ENCODE measurements around the gene TCTN1.
"Not testable (repeated sequence)": the region's sequence is repeated elsewhere in the genome, so short reads cannot be mapped to it uniquely, and the experiment has no call there.

Gene TCTN1

GRCh38 chr12:110641521-110641920 is 27.6 kb downstream of the TCTN1 start:
- no peak overlapping the region for H4K8ac ChIP-seq (ENCODE audit: low read depth, low read length)
- H2BK12ac ChIP-seq (ENCODE audit: low read length): no peak overlapping the region
- H4K91ac ChIP-seq (ENCODE audit: low read depth, low read length, poor library complexity): no peak overlapping the region
- no CpG with 5 or more reads among the region's 7 CpGs for WGBS, 2 donors (ENCODE audit: extremely low coverage in 2 of 2, insufficient read length in 2 of 2, insufficient replicate concordance in 1 of 2)
- no peak overlapping the region for H2BK120ac ChIP-seq (ENCODE audit: low read depth, low read length)
- peaks cover 7 to 36% of the 10 kb centered on the region in 2 donors for H3K4me1 ChIP-seq (ENCODE audit: control insufficient read depth in 2 of 2, insufficient read depth in 1 of 2, low read depth in 1 of 2, low read length in 2 of 2)
- H2AK5ac ChIP-seq (ENCODE audit: low read depth, low read length): no peak overlapping the region
- H3K9ac ChIP-seq (ENCODE audit: low read depth, low read length, poor library complexity): no peak overlapping the region
- peak; percentile 8 for DNase-seq (ENCODE audit: low spot score)
- no peaks in the 10 kb centered on the region for H3K27me3 ChIP-seq (ENCODE audit: control insufficient read depth in 3 of 3, insufficient read depth in 3 of 3, low read depth in 1 of 3, low read length in 3 of 3)
- peaks cover 5 to 25% of the 10 kb centered on the region in 2 donors for H3K36me3 ChIP-seq (replicated peaks in 1 of 2; ENCODE audit: control insufficient read depth in 2 of 2, insufficient read depth in 2 of 2, low read length in 2 of 2)
- no peaks in the 10 kb centered on the region for H3K9me3 ChIP-seq (replicated peaks in 1 of 2; ENCODE audit: control insufficient read depth in 2 of 2, insufficient read depth in 1 of 2, low read depth in 1 of 2, low read length in 2 of 2)
- H3K4me2 ChIP-seq (ENCODE audit: insufficient read depth, low read length, poor library complexity, severe bottlenecking): no peak overlapping the region
- H2AFZ ChIP-seq (ENCODE audit: low read length): no peak overlapping the region
- peaks cover 2% of the 10 kb centered on the region for H3K79me1 ChIP-seq (ENCODE audit: low read depth, low read length)
- no peak overlapping the region for H3K23ac ChIP-seq (ENCODE audit: low read depth, low read length, poor library complexity)
- H2BK5ac ChIP-seq (ENCODE audit: low read length): no peak overlapping the region
- no peak overlapping the region for H3K14ac ChIP-seq (ENCODE audit: low read length)
- no peak overlapping the region for H2BK15ac ChIP-seq (ENCODE audit: low read length)
- no peak overlapping the region for H3K18ac ChIP-seq (ENCODE audit: low read length)
- no peak overlapping the region for H3K4me3 ChIP-seq (ENCODE audit: low read length in 2 of 2)
- H3K4ac ChIP-seq (ENCODE audit: low read length): no peak overlapping the region
- H3K27ac ChIP-seq (replicated peaks; ENCODE audit: low read length): no peak overlapping the region

GRCh38 chr12:110647631-110648040 is 33.7 kb downstream of the TCTN1 start:
- Histone ChIP-seq H2BK120ac (ENCODE audit: low read depth, low read length) (no peak overlapping the region), H3K9me3 (replicated peaks in 1 of 2; ENCODE audit: control insufficient read depth in 2 of 2, insufficient read depth in 1 of 2, low read depth in 1 of 2, low read length in 2 of 2) (no peaks in the 10 kb centered on the region), H2BK5ac (ENCODE audit: low read length) (no peak overlapping the region), H3K18ac (ENCODE audit: low read length) (no peak overlapping the region), H3K36me3 (replicated peaks in 1 of 2; ENCODE audit: control insufficient read depth in 2 of 2, insufficient read depth in 2 of 2, low read length in 2 of 2) (peaks cover 10 to 34% of the 10 kb centered on the region in 2 donors), H3K9ac (ENCODE audit: low read depth, low read length, poor library complexity) (no peak overlapping the region), H3K27me3 (ENCODE audit: control insufficient read depth in 3 of 3, insufficient read depth in 3 of 3, low read depth in 1 of 3, low read length in 3 of 3) (no peaks in the 10 kb centered on the region), H4K8ac (ENCODE audit: low read depth, low read length) (no peak overlapping the region), H4K91ac (ENCODE audit: low read depth, low read length, poor library complexity) (no peak overlapping the region), H3K4ac (ENCODE audit: low read length) (no peak overlapping the region), H3K4me2 (ENCODE audit: insufficient read depth, low read length, poor library complexity, severe bottlenecking) (no peak overlapping the region), H3K14ac (ENCODE audit: low read length) (no peak overlapping the region), H3K4me3 (ENCODE audit: low read length in 2 of 2) (no peak overlapping the region), H2AK5ac (ENCODE audit: low read depth, low read length) (no peak overlapping the region), H3K79me1 (ENCODE audit: low read depth, low read length) (no peaks in the 10 kb centered on the region), H3K4me1 (ENCODE audit: control insufficient read depth in 2 of 2, insufficient read depth in 1 of 2, low read depth in 1 of 2, low read length in 2 of 2) (peaks cover 2 to 6% of the 10 kb centered on the region in 2 donors), H2BK15ac (ENCODE audit: low read length) (no peak overlapping the region), H2AFZ (ENCODE audit: low read length) (no peak overlapping the region), H3K27ac (replicated peaks; ENCODE audit: low read length) (no peak overlapping the region), H3K23ac (ENCODE audit: low read depth, low read length, poor library complexity) (no peak overlapping the region), H2BK12ac (ENCODE audit: low read length) (no peak overlapping the region)
- no peak for DNase-seq (ENCODE audit: low spot score)
- no CpG with 5 or more reads among the region's 7 CpGs for WGBS, 2 donors (ENCODE audit: extremely low coverage in 2 of 2, insufficient read length in 2 of 2, insufficient replicate concordance in 1 of 2)

- Histone ChIP-seq H3K18ac (ENCODE audit: low read length) (no peak overlapping the region), H3K4ac (ENCODE audit: low read length) (no peak overlapping the region), H3K9me3 (replicated peaks in 1 of 2; ENCODE audit: control insufficient read depth in 2 of 2, insufficient read depth in 1 of 2, low read depth in 1 of 2, low read length in 2 of 2) (no peaks in the 10 kb centered on the region), H3K27ac (replicated peaks; ENCODE audit: low read length) (no peak overlapping the region), H3K27me3 (ENCODE audit: control insufficient read depth in 3 of 3, insufficient read depth in 3 of 3, low read depth in 1 of 3, low read length in 3 of 3) (no peaks in the 10 kb centered on the region), H3K9ac (ENCODE audit: low read depth, low read length, poor library complexity) (no peak overlapping the region), H2BK15ac (ENCODE audit: low read length) (no peak overlapping the region), H4K8ac (ENCODE audit: low read depth, low read length) (no peak overlapping the region), H4K91ac (ENCODE audit: low read depth, low read length, poor library complexity) (no peak overlapping the region), H2AFZ (ENCODE audit: low read length) (no peak overlapping the region), H3K14ac (ENCODE audit: low read length) (no peak overlapping the region), H3K4me2 (ENCODE audit: insufficient read depth, low read length, poor library complexity, severe bottlenecking) (no peak overlapping the region), H3K4me3 (ENCODE audit: low read length in 2 of 2) (no peak overlapping the region), H2BK120ac (ENCODE audit: low read depth, low read length) (no peak overlapping the region), H3K4me1 (ENCODE audit: control insufficient read depth in 2 of 2, insufficient read depth in 1 of 2, low read depth in 1 of 2, low read length in 2 of 2) (peaks cover 2 to 6% of the 10 kb centered on the region in 2 donors), H3K36me3 (replicated peaks in 1 of 2; ENCODE audit: control insufficient read depth in 2 of 2, insufficient read depth in 2 of 2, low read length in 2 of 2) (peaks cover 10 to 34% of the 10 kb centered on the region in 2 donors), H2BK5ac (ENCODE audit: low read length) (no peak overlapping the region), H2AK5ac (ENCODE audit: low read depth, low read length) (no peak overlapping the region), H2BK12ac (ENCODE audit: low read length) (no peak overlapping the region), H3K23ac (ENCODE audit: low read depth, low read length, poor library complexity) (no peak overlapping the region), H3K79me1 (ENCODE audit: low read depth, low read length) (no peaks in the 10 kb centered on the region)
- WGBS, 2 donors (ENCODE audit: extremely low coverage in 2 of 2, insufficient read length in 2 of 2, insufficient replicate concordance in 1 of 2): no CpG with 5 or more reads among the region's 11 CpGs
- DNase-seq (ENCODE audit: low spot score): no peak
These were observed 35.5 kb downstream of the TCTN1 start for GRCh38 chr12:110649341-110649847.

- H3K36me3 ChIP-seq (replicated peaks in 1 of 2; ENCODE audit: control insufficient read depth in 2 of 2, insufficient read depth in 2 of 2, low read length in 2 of 2): peaks cover 10 to 13% of the 10 kb centered on the region in 2 donors
- DNase-seq (ENCODE audit: low spot score); H3K18ac ChIP-seq (ENCODE audit: low read length); H2BK12ac ChIP-seq (ENCODE audit: low read length); H2BK15ac ChIP-seq (ENCODE audit: low read length); H3K4ac ChIP-seq (ENCODE audit: low read length); H3K27ac ChIP-seq (replicated peaks; ENCODE audit: low read length); H3K9ac ChIP-seq (ENCODE audit: low read depth, low read length, poor library complexity); H2AFZ ChIP-seq (ENCODE audit: low read length); H3K9me3 ChIP-seq (replicated peaks in 1 of 2; ENCODE audit: control insufficient read depth in 2 of 2, insufficient read depth in 1 of 2, low read depth in 1 of 2, low read length in 2 of 2); H4K8ac ChIP-seq (ENCODE audit: low read depth, low read length); H4K91ac ChIP-seq (ENCODE audit: low read depth, low read length, poor library complexity); H3K4me1 ChIP-seq (ENCODE audit: control insufficient read depth in 2 of 2, insufficient read depth in 1 of 2, low read depth in 1 of 2, low read length in 2 of 2); H3K23ac ChIP-seq (ENCODE audit: low read depth, low read length, poor library complexity); H2AK5ac ChIP-seq (ENCODE audit: low read depth, low read length); H2BK5ac ChIP-seq (ENCODE audit: low read length); H3K4me2 ChIP-seq (ENCODE audit: insufficient read depth, low read length, poor library complexity, severe bottlenecking); H3K79me1 ChIP-seq (ENCODE audit: low read depth, low read length); H3K27me3 ChIP-seq (ENCODE audit: control insufficient read depth in 3 of 3, insufficient read depth in 3 of 3, low read depth in 1 of 3, low read length in 3 of 3); H3K4me3 ChIP-seq (ENCODE audit: low read length in 2 of 2); H2BK120ac ChIP-seq (ENCODE audit: low read depth, low read length); H3K14ac ChIP-seq (ENCODE audit: low read length): not testable (repeated sequence)
- WGBS, 2 donors (ENCODE audit: extremely low coverage in 2 of 2, insufficient read length in 2 of 2, insufficient replicate concordance in 1 of 2): no CpG with 5 or more reads among the region's 10 CpGs
These were observed 40.3 kb downstream of the TCTN1 start for GRCh38 chr12:110654238-110654637.

All from neuronal stem cell (in vitro differentiated cells).